BLaER1 treated with 17β-estradiol and CSF1 and Interleukin-3, amounts not matched to agents 10 nM and 100 nM (cell line): ENCODE results near the gene LMO7.

Experiments used
- H3K27ac ChIP-seq, 11 experiments: shearing (Covaris generic); formaldehyde crosslinking; 2 replicates each; pipeline ENCODE4 v1.8.1; 2022
- H3K27me3 ChIP-seq, 11 experiments: shearing (Covaris generic); formaldehyde crosslinking; 2 replicates each; pipeline ENCODE4 v1.8.1; 2022
- H3K36me3 ChIP-seq, 11 experiments: shearing (Covaris generic); formaldehyde crosslinking; 2 replicates each; pipeline ENCODE4 v1.8.1; 2022
- H3K4me1 ChIP-seq, 10 experiments: shearing (Covaris generic); formaldehyde crosslinking; 2 replicates each; pipeline ENCODE4 v1.8.1; 2022
- H3K4me2 ChIP-seq, 11 experiments: shearing (Covaris generic); formaldehyde crosslinking; 2 replicates each; pipeline ENCODE4 v1.8.1; 2022
- H3K4me3 ChIP-seq, 10 experiments: shearing (Covaris generic); formaldehyde crosslinking; 2 replicates each; pipeline ENCODE4 v1.8.1; 2022
- H3K9ac ChIP-seq, 11 experiments: shearing (Covaris generic); formaldehyde crosslinking; 2 replicates each; pipeline ENCODE4 v1.8.1; 2022
- H3K9me3 ChIP-seq, 11 experiments: shearing (Covaris generic); formaldehyde crosslinking; replicated peaks in 1 of 11; 2 replicates each; pipeline ENCODE4 v1.8.1; 2022
- H4K20me1 ChIP-seq, 11 experiments: shearing (Covaris generic); formaldehyde crosslinking; 2 replicates each; pipeline ENCODE4 v1.8.1; 2022
- Cebpa-rat ChIP-seq, 11 experiments: shearing (Covaris generic); IDR thresholded peaks; 2 replicates each; pipeline ENCODE4 v1.8.1; 2022

Gene LMO7

DNA sequence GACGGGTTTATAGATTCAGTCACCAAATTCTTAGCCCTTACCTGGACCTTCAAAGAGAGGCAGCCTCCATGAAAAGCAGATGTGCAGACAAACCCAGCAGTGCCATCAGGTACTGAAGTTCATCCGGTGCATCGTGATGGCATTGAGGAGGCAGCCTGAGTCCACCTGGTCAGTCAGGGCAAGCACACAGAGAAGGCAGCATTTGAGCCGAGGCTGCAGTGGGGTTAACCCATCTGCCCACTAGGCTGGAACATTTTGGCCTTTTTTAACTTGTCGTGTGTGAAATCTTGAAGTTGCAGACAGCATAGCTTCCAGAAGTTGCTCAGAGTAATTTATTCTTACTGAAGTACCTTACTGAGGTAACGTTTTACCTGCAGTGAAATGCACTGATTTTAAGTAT is 4.9 kb downstream of the LMO7 start:
- no peak overlapping the region for H3K4me2 ChIP-seq

DNA sequence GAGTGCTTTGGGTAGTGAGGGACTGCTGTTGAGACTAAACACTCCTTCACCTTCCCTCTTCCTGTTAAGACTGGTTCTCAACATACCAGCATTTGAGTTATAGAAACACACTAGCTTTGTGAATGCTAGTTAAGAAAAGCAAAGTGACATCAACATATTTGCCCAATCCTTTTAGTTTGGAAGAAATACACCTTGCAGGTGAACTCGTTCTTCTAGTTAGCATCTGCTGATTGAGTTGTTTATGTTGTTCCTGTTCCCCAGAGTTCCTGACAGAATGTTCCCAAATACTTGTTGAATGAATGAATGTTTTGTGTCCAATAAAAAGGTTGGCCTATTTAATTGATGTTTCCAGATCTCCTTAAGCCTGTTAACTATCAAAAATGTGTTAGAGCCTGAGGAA is 7.1 kb downstream of the LMO7 start:
- Histone ChIP-seq H3K9me3 (no peaks in the 10 kb centered on the region), H4K20me1 (no peaks in the 10 kb centered on the region), H3K27me3 (peaks cover under 1 to 11% (median 5%) of the 10 kb centered on the region in 11 experiments; a peak in 20 of 22 replicates), H3K4me1 (no peaks in the 10 kb centered on the region), H3K4me2 (no peak overlapping the region), H3K36me3 (no peaks in the 10 kb centered on the region), H3K4me3 (no peak overlapping the region), H3K27ac (no peak overlapping the region), H3K9ac (no peak overlapping the region)
- no peak for TF ChIP-seq Cebpa-rat (IDR thresholded peaks at IDR 0.05)

More for the DNA sequence above, 4.9 kb downstream of the LMO7 start:
- Histone ChIP-seq H3K9ac (no peak overlapping the region), H3K4me3 (no peak overlapping the region), H3K4me1 (peaks cover 0 to 11% (median 5%) of the 10 kb centered on the region in 10 experiments; a peak in 7 of 20 replicates), H3K27ac (no peak overlapping the region), H4K20me1 (no peaks in the 10 kb centered on the region), H3K36me3 (no peaks in the 10 kb centered on the region), H3K9me3 (no peaks in the 10 kb centered on the region), H3K27me3 (peaks cover 21 to 32% (median 26%) of the 10 kb centered on the region in 11 experiments)
- TF ChIP-seq Cebpa-rat (IDR thresholded peaks at IDR 0.05), result no peak

- H3K4me3 ChIP-seq, result no peak overlapping the region
- TF ChIP-seq Cebpa-rat (IDR thresholded peaks at IDR 0.05), result no peak
- H4K20me1 ChIP-seq, result no peaks in the 10 kb centered on the region
- H3K9ac ChIP-seq, result no peak overlapping the region
- no peaks in the 10 kb centered on the region for H3K4me1 ChIP-seq
- H3K4me2 ChIP-seq, result no peak overlapping the region
- H3K27ac ChIP-seq, result no peak overlapping the region
- H3K36me3 ChIP-seq, result peaks cover 0 to 4% (median 0%) of the 10 kb centered on the region in 11 experiments; a peak in 1 of 22 replicates
- no peaks in the 10 kb centered on the region for H3K9me3 ChIP-seq
- peaks cover 0 to 6% (median under 1%) of the 10 kb centered on the region in 11 experiments; a peak in 3 of 22 replicates for H3K27me3 ChIP-seq
Observed at GRCh38 chr13:75643693-75644092, 7.6 kb downstream of the LMO7 start.

- H3K4me1 ChIP-seq, result no peaks in the 10 kb centered on the region
- H3K4me3 ChIP-seq, result no peak overlapping the region
- TF ChIP-seq Cebpa-rat (IDR thresholded peaks at IDR 0.05), result no peak
- no peaks in the 10 kb centered on the region for H3K9me3 ChIP-seq
- no peak overlapping the region for H3K27ac ChIP-seq
- no peaks in the 10 kb centered on the region for H3K27me3 ChIP-seq
- no peaks in the 10 kb centered on the region for H4K20me1 ChIP-seq
- H3K36me3 ChIP-seq, result peaks cover 0 to 4% (median 0%) of the 10 kb centered on the region in 11 experiments; a peak in 1 of 22 replicates
- no peak overlapping the region for H3K9ac ChIP-seq
- H3K4me2 ChIP-seq, result no peak overlapping the region
Observed at GRCh38 chr13:75645141-75645540, 9.0 kb downstream of the LMO7 start.

- Histone ChIP-seq H3K27ac (no peak overlapping the region), H3K4me1 (no peaks in the 10 kb centered on the region), H3K4me3 (no peak overlapping the region), H3K4me2 (no peak overlapping the region), H3K9me3 (no peaks in the 10 kb centered on the region), H3K27me3 (no peaks in the 10 kb centered on the region), H3K36me3 (peaks cover 0 to 4% (median 0%) of the 10 kb centered on the region in 11 experiments; a peak in 1 of 22 replicates), H3K9ac (no peak overlapping the region), H4K20me1 (no peaks in the 10 kb centered on the region)
- no peak for TF ChIP-seq Cebpa-rat (IDR thresholded peaks at IDR 0.05)
Observed at GRCh38 chr13:75647126-75647784, 11.1 kb downstream of the LMO7 start.

GRCh38 chr13:75648446-75648845 is 12.3 kb downstream of the LMO7 start:
- Histone ChIP-seq H3K27me3 (no peaks in the 10 kb centered on the region), H3K36me3 (peaks cover 0 to 4% (median 0%) of the 10 kb centered on the region in 11 experiments; a peak in 1 of 22 replicates), H3K27ac (no peak overlapping the region), H3K4me2 (no peak overlapping the region), H3K4me3 (no peak overlapping the region), H3K9ac (no peak overlapping the region), H3K9me3 (no peaks in the 10 kb centered on the region), H3K4me1 (no peaks in the 10 kb centered on the region), H4K20me1 (no peaks in the 10 kb centered on the region)
- TF ChIP-seq Cebpa-rat (IDR thresholded peaks at IDR 0.05), result no peak

- H3K27ac ChIP-seq, result no peak overlapping the region
- H3K4me2 ChIP-seq, result no peak overlapping the region
- peaks cover 0 to 4% (median 0%) of the 10 kb centered on the region in 11 experiments; a peak in 2 of 22 replicates for H3K36me3 ChIP-seq
Observed at GRCh38 chr13:75651013-75651412, 14.9 kb downstream of the LMO7 start.

DNA sequence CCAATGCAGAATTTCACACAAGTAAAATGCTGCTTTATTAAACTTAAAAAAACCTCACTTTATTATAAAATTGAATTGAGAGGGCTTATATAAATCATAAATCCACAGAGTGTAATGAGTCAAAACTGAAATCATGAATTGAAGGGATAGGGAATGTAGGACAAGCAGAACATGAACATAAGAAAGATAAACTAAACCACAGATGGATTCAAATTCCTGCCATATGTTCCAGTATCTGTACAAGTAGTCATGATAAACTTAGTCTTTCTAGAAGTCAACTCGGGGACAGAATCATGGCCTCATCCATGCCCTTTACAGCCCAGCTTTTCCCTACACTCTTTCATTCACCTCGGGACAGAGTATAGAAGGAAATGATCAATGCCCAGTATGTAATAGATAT is 16.6 kb downstream of the LMO7 start:
- H3K27me3 ChIP-seq, result no peaks in the 10 kb centered on the region
- no peaks in the 10 kb centered on the region for H3K4me1 ChIP-seq
- H3K27ac ChIP-seq, result no peak overlapping the region
- H3K9me3 ChIP-seq, result no peaks in the 10 kb centered on the region
- H4K20me1 ChIP-seq, result no peaks in the 10 kb centered on the region
- no peak overlapping the region for H3K4me3 ChIP-seq
- TF ChIP-seq Cebpa-rat (IDR thresholded peaks at IDR 0.05), result no peak
- H3K9ac ChIP-seq, result no peak overlapping the region
- no peak overlapping the region for H3K4me2 ChIP-seq
- H3K36me3 ChIP-seq, result peaks cover 0 to 4% (median 0%) of the 10 kb centered on the region in 11 experiments; a peak in 2 of 22 replicates

More at GRCh38 chr13:75651013-75651412, 14.9 kb downstream of the LMO7 start:
- Histone ChIP-seq H3K9ac (no peak overlapping the region), H3K4me3 (no peak overlapping the region), H3K9me3 (no peaks in the 10 kb centered on the region), H3K27me3 (no peaks in the 10 kb centered on the region), H3K4me1 (no peaks in the 10 kb centered on the region), H4K20me1 (no peaks in the 10 kb centered on the region)
- TF ChIP-seq Cebpa-rat (IDR thresholded peaks at IDR 0.05), result no peak

DNA sequence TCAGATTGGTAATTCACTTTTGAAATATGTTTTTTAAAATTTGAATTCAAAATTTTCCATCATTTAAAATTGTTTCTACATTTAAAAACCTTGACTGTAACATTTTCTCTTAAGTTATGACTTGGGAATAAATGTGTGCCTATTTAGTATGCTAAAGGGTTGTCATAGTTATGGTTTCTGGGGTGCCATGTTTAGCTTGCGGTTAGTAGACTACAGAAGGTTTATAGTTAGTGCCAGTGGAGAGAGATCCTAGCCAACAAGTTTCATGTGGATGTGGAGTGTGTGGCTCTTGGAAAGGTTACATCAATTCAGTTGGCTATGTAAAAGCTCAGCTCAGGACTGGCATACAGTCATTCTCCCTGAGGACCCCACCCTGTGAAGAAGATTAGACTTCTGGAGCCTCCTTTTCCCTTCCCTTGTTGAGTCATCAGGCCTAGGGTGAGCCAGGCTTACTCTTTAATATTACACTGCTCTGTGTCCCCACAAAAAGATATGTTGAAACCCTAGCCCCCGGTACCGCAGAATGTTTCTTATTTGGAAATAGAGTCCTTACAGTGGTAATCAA is 20.4 kb downstream of the LMO7 start:
- Histone ChIP-seq H3K9me3 (peaks cover 0 to 8% (median 5%) of the 10 kb centered on the region in 11 experiments; a peak in 8 of 22 replicates), H3K4me3 (no peak overlapping the region), H3K27me3 (no peaks in the 10 kb centered on the region), H3K4me2 (no peak overlapping the region), H3K9ac (no peak overlapping the region), H3K27ac (no peak overlapping the region), H4K20me1 (no peaks in the 10 kb centered on the region), H3K36me3 (no peaks in the 10 kb centered on the region; a peak in 1 of 22 replicates), H3K4me1 (peaks cover 0 to 14% (median 10%) of the 10 kb centered on the region in 10 experiments; a peak in 17 of 20 replicates)
- no peak for TF ChIP-seq Cebpa-rat (IDR thresholded peaks at IDR 0.05)
